Measurements from ENCODE around the gene PCNX2. TPM values are rescaled to one million over a fixed set of nuclear protein-coding genes. Genes with fewer than 3 reads are reported as not detected.

PCNX2 gene
- total and polyA plus RNA-seq, 10 of the 15 experiments (the other 5 are each of a cell fraction or from before 2014, with no cell fraction given), result 2.1 to 16.4 (median 8.1) TPM

- Histone ChIP-seq H3K4me3 (peak within 1 kb of the TSS; percentile 70), H3K79me2 (ENCODE audit: control insufficient read depth, insufficient read depth, low read length) (peaks cover 14% of the 10 kb centered on the region), H3K27ac (ENCODE audit: control insufficient read depth, insufficient read depth) (peak within 1 kb of the TSS; percentile 81), H3K9ac (ENCODE audit: control insufficient read depth, insufficient read depth, low read length) (peak within 1 kb of the TSS; percentile 82), H4K20me1 (ENCODE audit: control insufficient read depth, insufficient read depth) (no peaks in the 10 kb centered on the region), H3K4me2 (ENCODE audit: control insufficient read depth, insufficient read depth) (peak within 1 kb of the TSS; percentile 88), H3K36me3 (ENCODE audit: control insufficient read depth in 2 of 2, insufficient read depth in 2 of 2, low read length in 1 of 2) (no peaks in the 10 kb centered on the region), H3K27me3 (replicated peaks in 1 of 2; ENCODE audit: control insufficient read depth in 2 of 2, insufficient read depth in 2 of 2, low read length in 1 of 2) (no peaks in the 10 kb centered on the region), H3K9me3 (replicated peaks; ENCODE audit: control insufficient read depth, insufficient read depth, low read length) (no peaks in the 10 kb centered on the region), H2AFZ (ENCODE audit: control insufficient read depth, low read depth, low read length) (peak within 1 kb of the TSS; percentile 98), H3K4me1 (ENCODE audit: control insufficient read depth, insufficient read depth, low read length) (peaks cover 7% of the 10 kb centered on the region)
- WGBS (ENCODE audit: insufficient coverage, insufficient replicate concordance, low lambda C conversion rate, missing lambda C conversion rate), result 2% methylated on average over 55 of the region's 56 CpGs
- ChIA-PET POLR2A (no interaction called here), RAD21 (ENCODE audit: unreplicated experiment) (interaction anchor here (1.2 kb wide), 1 partner anchor 9 kb away, joined by 3 read pairs; no protein-coding TSS in a partner anchor), CTCF (interaction anchor here (0.7 to 1.0 kb wide), 2 partner anchors 15 to 147 kb away, joined by 3 read pairs; no protein-coding TSS in a partner anchor), SMC1A (ENCODE audit: uncharacterized antibody, unreplicated experiment) (no interaction called here)
- FAIRE-seq (peak; percentile 93), DNase-seq (ENCODE audit: low read depth, low spot score) (peak; percentile 79), ATAC-seq (peak; percentile 89)
- TSS peak; percentile 61 for BruUV-seq (replicated peaks)
- in situ Hi-C loops (cut with MboI) (no loop called here), intact Hi-C loops (cut with micrococcal nuclease; ENCODE audit: unreplicated experiment) (loop anchor here (5.0 to 10.0 kb wide), 2 partner anchors 143 to 316 kb away; partner anchors contain the start of genes MAP10 and SIPA1L2)
- TF ChIP-seq IKZF1 (conservative IDR thresholded peaks at IDR 0.05) (peak; percentile 31; the same call in 1 of the 2 replicates), ESRRA (IDR thresholded peaks at IDR 0.05; ENCODE audit: low read length) (no peak), BHLHE40 (IDR thresholded peaks at IDR 0.05; ENCODE audit: borderline replicate concordance in 1 of 2, low read depth in 2 of 2, low read length in 1 of 2) (peak in 1 of 2 experiments; percentile 71; a peak in 1 of 4 replicates), ZNF24 (IDR thresholded peaks at IDR 0.05) (no peak), SP1 (IDR thresholded peaks at IDR 0.05; ENCODE audit: low read depth, low read length) (peak; percentile 33), HDGF (IDR thresholded peaks at IDR 0.05) (peak; percentile 70; the same call in 1 of the 2 replicates), MTA2 (IDR thresholded peaks at IDR 0.05; ENCODE audit: low read depth) (peak; percentile 42; the same call in 1 of the 2 replicates), ZBED1 (IDR thresholded peaks at IDR 0.05; ENCODE audit: borderline replicate concordance) (peak; percentile 70; the same call in 1 of the 2 replicates), NR2C1 (IDR thresholded peaks at IDR 0.05) (peak; percentile 92), NFYB (IDR thresholded peaks at IDR 0.05; ENCODE audit: insufficient read depth, low read depth, low read length) (peak; percentile 43; the same call in 1 of the 2 replicates), GABPA (IDR thresholded peaks at IDR 0.05; ENCODE audit: low read depth) (peak; percentile 69; the same call in 1 of the 2 replicates), POLR2AphosphoS5 (IDR thresholded peaks at IDR 0.05; ENCODE audit: low read length) (peak; percentile 83), HCFC1 (IDR thresholded peaks at IDR 0.05; ENCODE audit: low read length) (no peak), ZBTB4 (CRISPR knock-in tag; IDR thresholded peaks at IDR 0.05) (no peak), POLR2A (IDR thresholded peaks at IDR 0.05; ENCODE audit: low read depth, low read length) (peak; percentile 78), RB1 (IDR thresholded peaks at IDR 0.05; ENCODE audit: borderline replicate concordance) (0 out of 2 replicates have a peak, but pooled peaks have one; percentile 42)
- TF ChIP-seq, protein P1, sequence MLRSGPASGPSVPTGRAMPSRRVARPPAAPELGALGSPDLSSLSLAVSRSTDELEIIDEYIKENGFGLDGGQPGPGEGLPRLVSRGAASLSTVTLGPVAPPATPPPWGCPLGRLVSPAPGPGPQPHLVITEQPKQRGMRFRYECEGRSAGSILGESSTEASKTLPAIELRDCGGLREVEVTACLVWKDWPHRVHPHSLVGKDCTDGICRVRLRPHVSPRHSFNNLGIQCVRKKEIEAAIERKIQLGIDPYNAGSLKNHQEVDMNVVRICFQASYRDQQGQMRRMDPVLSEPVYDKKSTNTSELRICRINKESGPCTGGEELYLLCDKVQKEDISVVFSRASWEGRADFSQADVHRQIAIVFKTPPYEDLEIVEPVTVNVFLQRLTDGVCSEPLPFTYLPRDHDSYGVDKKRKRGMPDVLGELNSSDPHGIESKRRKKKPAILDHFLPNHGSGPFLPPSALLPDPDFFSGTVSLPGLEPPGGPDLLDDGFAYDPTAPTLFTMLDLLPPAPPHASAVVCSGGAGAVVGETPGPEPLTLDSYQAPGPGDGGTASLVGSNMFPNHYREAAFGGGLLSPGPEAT (IDR thresholded peaks at IDR 0.05; ENCODE audit: low read depth), result 0 out of 2 replicates have a peak, but pooled peaks have one; percentile 21
Observed at GRCh38 chr1:232950197-232951176, 345.0 kb downstream of the PCNX2 start, which contains the start of gene NTPCR. NTPCR (plus strand) TSS chr1:232950611; CDS start chr1:232950711, 100 bp downstream.

All from GM12878 (cell line).